ENCODE measurements around the gene INTS7. TPM values are rescaled to one million over a fixed set of nuclear protein-coding genes. Genes with fewer than 3 reads are reported as not detected.
A peak's percentile ranks its signal among the peaks of the same experiment; 100 is the strongest.

INTS7 gene
- total RNA-seq, 2 experiments from 2014 or later, result 2.9 to 3.2 TPM

GRCh38 chr1:212074313-212074712, 39.0 kb upstream of the INTS7 start:
- no peaks in the 10 kb centered on the region for H3K36me3 Mint-ChIP-seq (ENCODE audit: low read depth)
- H3K4me1 ChIP-seq (ENCODE audit: insufficient read depth, low read length), result no peaks in the 10 kb centered on the region
- H3K9me3 Mint-ChIP-seq, result no peaks in the 10 kb centered on the region
- no peak for TF ChIP-seq CTCF (IDR thresholded peaks at IDR 0.05)
- no peaks in the 10 kb centered on the region for H3K27me3 Mint-ChIP-seq
- intact Hi-C loops (cut with DNase I, micrococcal nuclease), result no loop called here
- H3K36me3 ChIP-seq (ENCODE audit: insufficient read depth, low read length), result no peaks in the 10 kb centered on the region
- no peak overlapping the region for H3K27ac ChIP-seq (ENCODE audit: low read depth in 1 of 2, low read length in 2 of 2)
- H3K9me3 ChIP-seq (ENCODE audit: control insufficient read depth in 1 of 2, insufficient read depth in 1 of 2, low read length in 2 of 2), result no peaks in the 10 kb centered on the region
- ATAC-seq (ENCODE audit: poor library complexity) (no peak), DNase-seq (no peak)
- H3K27me3 ChIP-seq (ENCODE audit: control insufficient read depth in 1 of 2, insufficient read depth in 2 of 2, low read length in 2 of 2), result no peaks in the 10 kb centered on the region
- ChIA-PET CTCF (no interaction called here), POLR2A (no interaction called here)
- H3K4me1 Mint-ChIP-seq (ENCODE audit: low read depth), result no peaks in the 10 kb centered on the region
- no peak overlapping the region for H3K27ac Mint-ChIP-seq
- H3K4me3 Mint-ChIP-seq, result no peak overlapping the region
- H3K4me3 ChIP-seq (ENCODE audit: low read length), result no peak overlapping the region

- no peaks in the 10 kb centered on the region for H3K27me3 Mint-ChIP-seq
- Histone ChIP-seq H3K27ac (ENCODE audit: low read depth in 1 of 2, low read length in 2 of 2) (no peak overlapping the region), H3K4me3 (ENCODE audit: low read length) (no peak overlapping the region), H3K36me3 (ENCODE audit: insufficient read depth, low read length) (no peaks in the 10 kb centered on the region), H3K27me3 (ENCODE audit: control insufficient read depth in 1 of 2, insufficient read depth in 2 of 2, low read length in 2 of 2) (no peaks in the 10 kb centered on the region), H3K4me1 (ENCODE audit: insufficient read depth, low read length) (no peaks in the 10 kb centered on the region), H3K9me3 (ENCODE audit: control insufficient read depth in 1 of 2, insufficient read depth in 1 of 2, low read length in 2 of 2) (no peaks in the 10 kb centered on the region)
- POLR2A ChIA-PET, result no interaction called here
- H3K36me3 Mint-ChIP-seq (ENCODE audit: low read depth), result no peaks in the 10 kb centered on the region
- no peaks in the 10 kb centered on the region for H3K9me3 Mint-ChIP-seq
- no peaks in the 10 kb centered on the region for H3K4me1 Mint-ChIP-seq (ENCODE audit: low read depth)
- H3K4me3 Mint-ChIP-seq, result no peak overlapping the region
- ATAC-seq (ENCODE audit: poor library complexity) (no peak), DNase-seq (peak in 1 of 14 experiments; percentile 20)
- TF ChIP-seq CTCF (IDR thresholded peaks at IDR 0.05), result no peak
- intact Hi-C loops (cut with DNase I, micrococcal nuclease), result no loop called here
- CTCF ChIA-PET, result interaction anchor here (4.3 kb wide), 1 partner anchor 217 kb away, joined by 25 read pairs; no protein-coding TSS in a partner anchor
- no peak overlapping the region for H3K27ac Mint-ChIP-seq
Measured at GRCh38 chr1:212073490-212073889, 38.1 kb upstream of the INTS7 start.

- POLR2A ChIA-PET, result interaction anchor here (2.1 kb wide), 1 partner anchor 214 kb away, joined by 12 read pairs; the partner anchor contains the start of gene PPP2R5A
- H3K36me3 Mint-ChIP-seq (ENCODE audit: low read depth), result no peaks in the 10 kb centered on the region
- H3K27me3 Mint-ChIP-seq, result no peaks in the 10 kb centered on the region
- Histone ChIP-seq H3K9me3 (ENCODE audit: control insufficient read depth in 1 of 2, insufficient read depth in 1 of 2, low read length in 2 of 2) (no peaks in the 10 kb centered on the region), H3K4me1 (ENCODE audit: insufficient read depth, low read length) (no peaks in the 10 kb centered on the region), H3K36me3 (ENCODE audit: insufficient read depth, low read length) (no peaks in the 10 kb centered on the region), H3K27ac (ENCODE audit: low read depth in 1 of 2, low read length in 2 of 2) (no peak overlapping the region), H3K4me3 (ENCODE audit: low read length) (no peak overlapping the region), H3K27me3 (ENCODE audit: control insufficient read depth in 1 of 2, insufficient read depth in 2 of 2, low read length in 2 of 2) (no peaks in the 10 kb centered on the region)
- TF ChIP-seq CTCF (IDR thresholded peaks at IDR 0.05), result no peak
- no peaks in the 10 kb centered on the region for H3K9me3 Mint-ChIP-seq
- intact Hi-C loops (cut with DNase I, micrococcal nuclease), result no loop called here
- CTCF ChIA-PET, result interaction anchor here (0.8 to 4.3 kb wide), 7 partner anchors 10 to 391 kb away, joined by 3 to 43 read pairs (median 5); no protein-coding TSS in a partner anchor
- no peaks in the 10 kb centered on the region for H3K4me1 Mint-ChIP-seq (ENCODE audit: low read depth)
- no peak overlapping the region for H3K27ac Mint-ChIP-seq
- ATAC-seq (ENCODE audit: poor library complexity), result no peak
- no peak for DNase-seq
- H3K4me3 Mint-ChIP-seq, result no peak overlapping the region
Measured at GRCh38 chr1:212072047-212072446, 36.7 kb upstream of the INTS7 start.

Data from CD4-positive, alpha-beta T cell (primary cell).